ENCODE results near the gene KIF18B. TPM values are rescaled to one million over a fixed set of nuclear protein-coding genes. Genes with fewer than 3 reads are reported as not detected.
A peak's percentile ranks its signal among the peaks of the same experiment; 100 is the strongest.

Gene KIF18B
- total and polyA plus RNA-seq, 2 of the 13 experiments (the other 11 are each of a cell fraction or from before 2014, with no cell fraction given): 15.2 to 15.3 TPM

GRCh38 chr17:44916781-44917241 is 30.8 kb downstream of the KIF18B start:
- Histone ChIP-seq H3K4me3 (replicated peaks in 1 of 3; ENCODE audit: insufficient read depth in 1 of 3, low read depth in 2 of 3, low read length in 3 of 3) (peak overlapping the region in 2 of 3 experiments; percentile 1 to 51; a peak in 2 of 6 replicates), H3K27me3 (ENCODE audit: control insufficient read depth in 1 of 2, insufficient read depth in 2 of 2, low read length in 2 of 2) (peaks cover 11 to 41% of the 10 kb centered on the region in 2 experiments; a peak in 4 of 5 replicates), H3K79me2 (ENCODE audit: insufficient read depth, low read length) (no peaks in the 10 kb centered on the region), H3K4me1 (ENCODE audit: insufficient read depth, low read length) (peaks cover 49% of the 10 kb centered on the region), H3K4me2 (ENCODE audit: low read depth, low read length) (peak overlapping the region; percentile 80), H3K27ac (ENCODE audit: extremely low read length, insufficient read depth, low read length) (peak overlapping the region; percentile 20), H2AFZ (ENCODE audit: low read length) (no peak overlapping the region), H3K36me3 (replicated peaks in 1 of 2; ENCODE audit: control insufficient read depth in 1 of 2, insufficient read depth in 2 of 2, low read length in 2 of 2) (no peaks in the 10 kb centered on the region), H4K20me1 (ENCODE audit: insufficient read depth, low read length) (no peaks in the 10 kb centered on the region), H3K9ac (ENCODE audit: insufficient read depth, low read depth, low read length) (peak overlapping the region; percentile 53), H3K9me3 (ENCODE audit: low read length) (no peaks in the 10 kb centered on the region)
- BruUV-seq (replicated peaks): no TSS peak
- FAIRE-seq (no peak), ATAC-seq (peak; percentile 50), DNase-seq (ENCODE audit: low spot score) (no peak)
- intact Hi-C loops (cut with micrococcal nuclease; ENCODE audit: unreplicated experiment) (no loop called here), in situ Hi-C loops (cut with HindIII; ENCODE audit: extremely low pct_ligation_motif_present, low pct_unique_long_range_greater_than_20kb) (no loop called here)
- CTCF ChIA-PET (ENCODE audit: low intra/inter-chr PET ratio, low total read pairs): no interaction called here
- 52% methylated on average over 7 of the region's 10 CpGs for WGBS (ENCODE audit: low lambda C conversion rate)
- POLR2A ChIA-PET: no interaction called here
- TF ChIP-seq ZBTB44 (CRISPR knock-in tag; IDR thresholded peaks at IDR 0.05) (no peak), MTA1 (CRISPR knock-in tag; IDR thresholded peaks at IDR 0.05; ENCODE audit: borderline replicate concordance) (0 out of 2 replicates have a peak, but pooled peaks have one; percentile 9), ZNF687 (CRISPR knock-in tag; IDR thresholded peaks at IDR 0.05) (peak; percentile 44; the same call in 1 of the 2 replicates), THAP9 (CRISPR knock-in tag; IDR thresholded peaks at IDR 0.05; ENCODE audit: borderline replicate concordance) (no peak), MTF1 (CRISPR knock-in tag; IDR thresholded peaks at IDR 0.05) (no peak), RNF2 (conservative IDR thresholded peaks at IDR 0.05; ENCODE audit: low read depth) (no peak), ZNF674 (CRISPR knock-in tag; IDR thresholded peaks at IDR 0.05; ENCODE audit: low read depth) (no peak), RFX5 (IDR thresholded peaks at IDR 0.05; ENCODE audit: low read depth, low read length) (no peak), HNRNPLL (IDR thresholded peaks at IDR 0.05; ENCODE audit: low read depth, low read length, poor library complexity, severe bottlenecking) (peak; percentile 38), ATF1 (CRISPR knock-in tag; IDR thresholded peaks at IDR 0.05) (no peak), ZNF362 (CRISPR knock-in tag; IDR thresholded peaks at IDR 0.05; ENCODE audit: borderline replicate concordance) (no peak), MYNN (CRISPR knock-in tag; IDR thresholded peaks at IDR 0.05; ENCODE audit: low read depth) (no peak), AGO1 (IDR thresholded peaks at IDR 0.05; ENCODE audit: low read depth, low read length, poor library complexity, severe bottlenecking) (peak; percentile 35), ZNF501 (CRISPR knock-in tag; IDR thresholded peaks at IDR 0.05) (0 out of 2 replicates have a peak, but pooled peaks have one; percentile 12), ZSCAN31 (CRISPR knock-in tag; IDR thresholded peaks at IDR 0.05; ENCODE audit: low read depth) (0 out of 2 replicates have a peak, but pooled peaks have one; percentile 10)
